Common myeloid progenitor, CD34-positive (primary cell): ENCODE results near the gene CHKA.

Source experiments
- CTCF ChIA-PET: fragments of 350-600 bp; sonication (Branson Sonifier 250); formaldehyde crosslinking; loops from one replicate; lab custom pipeline; 2021; ENCODE audit warnings: antibody characterized with exemption; lab: Charles Lee
- POLR2A ChIA-PET: fragments of 350-600 bp; sonication (Branson Sonifier 250); formaldehyde crosslinking; loops from one replicate; lab custom pipeline; 2021; ENCODE audit warnings: antibody characterized with exemption; lab: Charles Lee
- DNase-seq, 3 donors: peaks; one replicate each; pipeline versions ENCODE4 v3.0.0 to v3.0.0-alpha.2; 2013
- H3K27ac ChIP-seq, 2 experiments: 1 replicate in 1 of 2; 2 replicates in 1 of 2; pipeline ENCODE4 v1.7.0; 2013; ENCODE audit warnings: inconsistent platforms in 2 of 2, low read length in 2 of 2, mild to moderate bottlenecking in 2 of 2, low read depth in 1 of 2, moderate library complexity in 1 of 2; ENCODE audit not compliant: severe bottlenecking in 2 of 2, insufficient read depth in 1 of 2, poor library complexity in 1 of 2
- H3K27me3 ChIP-seq, 5 experiments: replicated peaks in 2 of 5; 1 replicate in 3 of 5; 2 replicates in 2 of 5; pipeline versions ENCODE4 v1.6.1 to v1.7.0; 2013; ENCODE audit warnings: low read length in 4 of 5, mild to moderate bottlenecking in 2 of 5, moderate library complexity in 2 of 5, inconsistent platforms in 1 of 5; ENCODE audit not compliant: insufficient read depth in 5 of 5, control insufficient read depth in 4 of 5
- H3K36me3 ChIP-seq, 4 experiments: 1 replicate in 2 of 4; 2 replicates in 2 of 4; pipeline versions ENCODE4 v1.6.1 to v1.7.0; 2013; ENCODE audit warnings: low read length in 3 of 4, control low read depth in 1 of 4, mild to moderate bottlenecking in 1 of 4; ENCODE audit not compliant: control insufficient read depth in 4 of 4, insufficient read depth in 4 of 4
- H3K4me1 ChIP-seq, 4 experiments: 1 replicate in 3 of 4; 2 replicates in 1 of 4; pipeline versions ENCODE4 v1.6.1 to v1.7.1; 2013; ENCODE audit warnings: low read length in 3 of 4, mild to moderate bottlenecking in 3 of 4, control low read depth in 1 of 4, inconsistent platforms in 1 of 4, moderate library complexity in 1 of 4; ENCODE audit not compliant: control insufficient read depth in 4 of 4, insufficient read depth in 4 of 4; ENCODE audit errors: control extremely low read depth in 1 of 4
- H3K4me3 ChIP-seq, 7 experiments: 1 replicate in 4 of 7; 2 replicates in 3 of 7; pipeline versions ENCODE4 v1.5.1 to v1.7.0; 2013; ENCODE audit warnings: mild to moderate bottlenecking in 7 of 7, low read length in 6 of 7, moderate library complexity in 6 of 7, inconsistent platforms in 2 of 7, low read depth in 2 of 7, control low read depth in 1 of 7; ENCODE audit not compliant: insufficient read depth in 4 of 7, control insufficient read depth in 1 of 7; ENCODE audit errors: extremely low read depth in 1 of 7
- H3K9me3 ChIP-seq, 5 experiments: 1 replicate in 4 of 5; 2 replicates in 1 of 5; pipeline versions ENCODE4 v1.6.1 to v1.7.1; 2013; ENCODE audit warnings: low read length in 4 of 5, mild to moderate bottlenecking in 2 of 5, inconsistent platforms in 1 of 5, low read depth in 1 of 5, moderate library complexity in 1 of 5; ENCODE audit not compliant: control insufficient read depth in 4 of 5, insufficient read depth in 2 of 5; ENCODE audit errors: control extremely low read depth in 1 of 5
- WGBS: methylation state at CpG from one replicate; pipeline ENCODE4 v1.1.5; 2013; ENCODE audit not compliant: insufficient coverage; 5-methylcytosine and 5-hydroxymethylcytosine counted together

Gene CHKA

DNA sequence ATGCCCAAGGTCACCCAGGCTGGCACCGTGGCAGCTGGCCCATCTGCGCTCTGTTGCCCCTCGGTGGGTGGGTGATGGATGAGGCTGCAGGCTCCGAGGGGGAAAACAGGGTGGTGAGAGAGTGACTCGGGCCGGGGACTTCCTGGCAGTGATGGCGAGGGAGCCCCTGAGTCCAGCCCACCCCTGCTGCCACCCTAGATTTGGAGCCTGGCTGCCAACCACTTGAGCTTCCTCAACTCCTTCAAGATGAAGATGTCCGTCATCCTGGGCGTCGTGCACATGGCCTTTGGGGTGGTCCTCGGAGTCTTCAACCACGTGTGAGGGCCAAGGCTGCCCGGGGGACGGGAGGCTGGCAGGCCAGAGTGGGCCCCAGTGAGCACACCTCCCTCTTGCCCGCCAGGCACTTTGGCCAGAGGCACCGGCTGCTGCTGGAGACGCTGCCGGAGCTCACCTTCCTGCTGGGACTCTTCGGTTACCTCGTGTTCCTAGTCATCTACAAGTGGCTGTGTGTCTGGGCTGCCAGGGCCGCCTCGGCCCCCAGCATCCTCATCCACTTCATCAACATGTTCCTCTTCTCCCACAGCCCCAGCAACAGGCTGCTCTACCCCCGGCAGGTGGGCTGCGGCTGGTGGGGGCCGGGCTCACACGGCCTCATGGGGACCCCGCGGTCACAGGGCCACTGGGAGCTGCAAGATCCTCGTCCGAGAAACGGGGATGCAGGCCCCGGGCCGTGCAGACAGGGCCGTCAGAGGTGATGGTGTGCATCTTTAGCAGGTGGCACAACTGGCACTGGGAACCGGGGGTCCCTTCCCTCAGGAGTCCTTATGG lies 72.3 kb downstream of the CHKA start:
- no peak overlapping the region for H3K27ac ChIP-seq
- POLR2A ChIA-PET = no interaction called here
- H3K4me3 ChIP-seq = no peak overlapping the region
- WGBS = 99% methylated on average over 30 of the region's 35 CpGs
- H3K36me3 ChIP-seq = peaks cover 2 to 93% (median 55%) of the 10 kb centered on the region in 4 experiments
- no peak for DNase-seq
- no peaks in the 10 kb centered on the region for H3K9me3 ChIP-seq
- H3K4me1 ChIP-seq = no peaks in the 10 kb centered on the region
- no peaks in the 10 kb centered on the region for H3K27me3 ChIP-seq
- CTCF ChIA-PET = no interaction called here

DNA sequence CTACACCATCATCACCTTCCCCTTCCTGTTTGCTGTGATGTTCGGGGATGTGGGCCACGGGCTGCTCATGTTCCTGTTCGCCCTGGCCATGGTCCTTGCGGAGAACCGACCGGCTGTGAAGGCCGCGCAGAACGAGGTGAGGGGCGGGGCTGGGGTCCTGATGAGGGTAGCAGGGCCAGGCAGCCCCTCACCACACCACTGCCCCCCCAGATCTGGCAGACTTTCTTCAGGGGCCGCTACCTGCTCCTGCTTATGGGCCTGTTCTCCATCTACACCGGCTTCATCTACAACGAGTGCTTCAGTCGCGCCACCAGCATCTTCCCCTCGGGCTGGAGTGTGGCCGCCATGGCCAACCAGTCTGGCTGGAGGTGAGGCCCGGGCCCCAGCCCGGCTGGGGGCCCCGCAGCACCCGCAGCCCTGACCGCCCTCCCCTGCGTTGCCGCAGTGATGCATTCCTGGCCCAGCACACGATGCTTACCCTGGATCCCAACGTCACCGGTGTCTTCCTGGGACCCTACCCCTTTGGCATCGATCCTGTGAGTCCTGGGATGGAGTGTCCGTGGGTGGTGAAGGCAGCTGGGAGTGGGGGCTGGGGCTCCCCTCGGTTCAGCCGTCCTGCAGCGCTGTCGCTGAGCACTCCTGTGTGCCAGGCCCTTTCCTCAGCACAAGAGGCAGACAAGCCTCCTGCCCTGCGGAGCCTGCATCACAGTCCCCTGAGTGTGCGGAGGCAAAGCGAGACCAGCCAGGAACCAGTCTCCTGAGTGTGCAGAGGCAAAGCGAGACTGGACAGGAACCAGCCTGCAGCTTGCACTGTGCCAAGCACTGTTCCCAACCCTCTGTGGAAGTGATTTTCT lies 73.5 kb downstream of the CHKA start:
- ChIA-PET POLR2A (interaction anchor here (0.6 kb wide), 1 partner anchor 24 kb away, joined by 3 read pairs; no protein-coding TSS in a partner anchor), CTCF (interaction anchor here (0.6 kb wide), 1 partner anchor 28 kb away, joined by 3 read pairs; no protein-coding TSS in a partner anchor)
- Histone ChIP-seq H3K4me3 (no peak overlapping the region), H3K36me3 (peaks cover 2 to 93% (median 57%) of the 10 kb centered on the region in 4 experiments), H3K27ac (no peak overlapping the region), H3K27me3 (no peaks in the 10 kb centered on the region), H3K9me3 (no peaks in the 10 kb centered on the region), H3K4me1 (no peaks in the 10 kb centered on the region)
- no peak for DNase-seq
- 95% methylated on average over 35 of the region's 37 CpGs for WGBS

DNA sequence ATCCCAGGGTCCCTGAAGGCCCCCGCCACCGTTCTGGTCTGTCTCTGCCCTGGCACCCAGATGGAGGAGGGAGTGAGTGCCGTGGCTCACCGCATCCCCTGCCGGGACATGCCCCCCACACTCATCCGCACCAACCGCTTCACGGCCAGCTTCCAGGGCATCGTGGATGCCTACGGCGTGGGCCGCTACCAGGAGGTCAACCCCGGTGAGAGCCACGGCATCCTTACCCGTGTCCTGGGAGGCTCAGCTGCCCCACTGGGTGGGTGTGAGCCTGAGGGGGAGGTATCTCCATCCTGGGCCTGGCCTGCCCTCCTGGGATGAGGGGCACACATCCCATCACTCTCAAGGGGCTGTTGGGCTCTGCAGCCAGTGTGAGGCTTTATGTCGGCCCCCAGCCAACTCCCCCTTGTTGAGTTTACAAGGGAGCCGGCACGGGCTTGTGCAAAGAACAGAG lies 76.3 kb downstream of the CHKA start:
- CTCF ChIA-PET = no interaction called here
- Histone ChIP-seq H3K27ac (no peak overlapping the region), H3K4me1 (peaks cover under 1 to 20% (median 18%) of the 10 kb centered on the region in 4 experiments), H3K27me3 (no peaks in the 10 kb centered on the region), H3K9me3 (no peaks in the 10 kb centered on the region), H3K36me3 (peaks cover 2 to 82% (median 41%) of the 10 kb centered on the region in 4 experiments), H3K4me3 (no peak overlapping the region)
- WGBS = 100% methylated on average over 13 of the region's 18 CpGs
- POLR2A ChIA-PET = no interaction called here
- DNase-seq = no peak

DNA sequence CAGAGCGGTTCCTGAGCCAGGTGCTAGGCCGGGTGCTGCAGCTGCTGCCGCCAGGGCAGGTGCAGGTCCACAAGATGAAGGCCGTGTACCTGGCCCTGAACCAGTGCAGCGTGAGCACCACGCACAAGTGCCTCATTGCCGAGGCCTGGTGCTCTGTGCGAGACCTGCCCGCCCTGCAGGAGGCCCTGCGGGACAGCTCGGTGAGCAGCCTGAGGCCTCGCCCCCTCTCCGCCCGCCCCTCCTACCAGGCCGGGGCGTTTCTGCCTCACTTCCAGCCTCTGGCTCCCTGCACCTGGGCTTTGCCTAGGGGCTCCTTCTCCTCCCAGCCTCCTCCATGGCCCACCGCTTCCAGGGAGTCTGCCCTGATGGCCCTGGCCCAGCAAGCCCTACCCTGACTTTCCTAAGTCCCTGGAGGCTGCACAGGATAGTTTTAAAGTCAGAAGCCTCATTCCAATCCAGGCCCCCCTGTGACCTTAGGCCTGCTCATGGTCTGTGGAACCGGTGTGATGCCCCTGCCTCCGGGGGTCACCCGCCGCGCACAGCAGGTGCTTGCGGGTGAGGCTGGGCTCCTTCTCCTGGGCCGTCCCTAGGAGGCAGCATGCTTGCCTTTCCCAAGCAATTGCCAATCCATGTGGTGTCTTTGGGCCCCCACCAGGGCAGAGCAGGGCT lies 76.9 kb downstream of the CHKA start:
- H3K36me3 ChIP-seq = peaks cover 2 to 75% (median 36%) of the 10 kb centered on the region in 4 experiments
- H3K4me3 ChIP-seq = no peak overlapping the region
- H3K27ac ChIP-seq = no peak overlapping the region
- 97% methylated on average over 18 of the region's 24 CpGs for WGBS
- peaks cover 2 to 25% (median 24%) of the 10 kb centered on the region in 4 experiments for H3K4me1 ChIP-seq
- DNase-seq = no peak
- no peaks in the 10 kb centered on the region for H3K9me3 ChIP-seq
- POLR2A ChIA-PET = interaction anchor here (1.1 kb wide), 1 partner anchor 12 kb away, joined by 3 read pairs; no protein-coding TSS in a partner anchor
- CTCF ChIA-PET = interaction anchor here (4.8 kb wide), 1 partner anchor 35 kb away, joined by 25 read pairs; the partner anchor contains the start of gene ALDH3B1
- H3K27me3 ChIP-seq = no peaks in the 10 kb centered on the region

DNA sequence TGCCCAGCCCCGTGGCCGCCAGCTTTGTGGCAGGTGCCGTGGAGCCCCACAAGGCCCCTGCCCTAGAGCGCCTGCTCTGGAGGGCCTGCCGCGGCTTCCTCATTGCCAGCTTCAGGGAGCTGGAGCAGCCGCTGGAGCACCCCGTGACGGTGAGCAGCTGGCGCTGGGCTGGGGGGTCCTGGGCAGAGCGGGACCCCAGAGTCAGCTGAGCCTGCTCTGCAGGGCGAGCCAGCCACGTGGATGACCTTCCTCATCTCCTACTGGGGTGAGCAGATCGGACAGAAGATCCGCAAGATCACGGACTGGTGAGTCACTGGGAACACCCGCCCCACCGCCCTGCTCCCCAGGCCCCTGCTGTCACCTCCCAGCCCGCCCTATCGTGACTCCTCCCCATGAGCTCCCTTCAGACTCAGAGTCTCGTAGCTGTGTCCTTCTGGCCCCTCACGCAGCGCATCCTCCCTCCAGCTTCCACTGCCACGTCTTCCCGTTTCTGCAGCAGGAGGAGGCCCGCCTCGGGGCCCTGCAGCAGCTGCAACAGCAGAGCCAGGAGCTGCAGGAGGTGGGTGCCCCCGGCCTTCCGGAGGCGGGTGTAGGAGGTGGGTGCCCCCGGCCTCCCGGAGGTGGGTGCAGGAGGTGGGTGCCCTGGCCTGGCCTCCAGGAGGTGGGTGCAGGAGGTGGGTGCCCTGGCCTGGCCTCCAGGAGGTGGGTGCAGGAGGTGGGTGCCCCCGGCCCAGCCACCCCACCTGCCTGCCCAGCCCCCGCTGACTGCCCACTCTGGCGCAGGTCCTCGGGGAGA lies 77.6 kb downstream of the CHKA start:
- peak in 1 of 3 donors; percentile 23 for DNase-seq
- H3K27me3 ChIP-seq = no peaks in the 10 kb centered on the region
- CTCF ChIA-PET = interaction anchor here (0.9 to 4.8 kb wide), 2 partner anchors 16 to 34 kb away, joined by 3 to 25 read pairs; partner anchors contain the start of gene ALDH3B1
- H3K27ac ChIP-seq = no peak overlapping the region
- WGBS = 95% methylated on average over 30 of the region's 36 CpGs
- peaks cover 2 to 68% (median 30%) of the 10 kb centered on the region in 4 experiments for H3K36me3 ChIP-seq
- H3K4me3 ChIP-seq = no peak overlapping the region
- H3K4me1 ChIP-seq = peaks cover 2 to 33% (median 31%) of the 10 kb centered on the region in 4 experiments
- POLR2A ChIA-PET = interaction anchor here (1.1 kb wide), 1 partner anchor 13 kb away, joined by 3 read pairs; no protein-coding TSS in a partner anchor
- no peaks in the 10 kb centered on the region for H3K9me3 ChIP-seq

DNA sequence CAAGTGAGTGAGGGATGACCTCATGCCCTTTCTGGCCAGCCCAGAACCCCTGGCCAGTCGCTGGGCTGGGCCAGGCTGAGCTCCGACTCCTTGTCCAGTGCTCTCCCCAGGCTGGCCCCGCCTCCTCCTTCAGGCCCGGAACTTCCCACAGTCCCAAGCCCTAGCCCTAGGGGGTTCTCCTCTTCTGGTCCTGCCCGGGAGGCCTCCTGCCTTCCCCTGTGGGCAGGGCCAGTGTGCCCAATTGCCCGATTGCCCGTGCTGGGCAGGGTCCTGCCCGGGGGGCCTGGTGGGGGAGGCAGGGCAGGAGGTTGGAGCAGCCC lies 78.2 kb downstream of the CHKA start:
- WGBS = 97% methylated on average over 4 of the region's 8 CpGs
- DNase-seq = no peak
- peaks cover 2 to 38% (median 37%) of the 10 kb centered on the region in 4 experiments for H3K4me1 ChIP-seq
- H3K36me3 ChIP-seq = peaks cover 2 to 65% (median 29%) of the 10 kb centered on the region in 4 experiments
- H3K9me3 ChIP-seq = no peaks in the 10 kb centered on the region
- no peak overlapping the region for H3K27ac ChIP-seq
- H3K4me3 ChIP-seq = no peak overlapping the region
- CTCF ChIA-PET = interaction anchor here (0.9 to 4.8 kb wide), 2 partner anchors 17 to 33 kb away, joined by 3 to 25 read pairs; partner anchors contain the start of gene ALDH3B1
- no peaks in the 10 kb centered on the region for H3K27me3 ChIP-seq
- POLR2A ChIA-PET = interaction anchor here (1.1 kb wide), 1 partner anchor 14 kb away, joined by 3 read pairs; no protein-coding TSS in a partner anchor
